GM19240 (cell line): ENCODE results near the gene ZC2HC1C.
"Not testable (repeated sequence)": the region's sequence is repeated elsewhere in the genome, so short reads cannot be mapped to it uniquely, and the experiment has no call there.

Source experiments
- DNase-seq: peaks from one replicate; pipeline ENCODE4 v3.0.0; 2011; ENCODE audit warnings: low spot score; ENCODE audit not compliant: insufficient read length

ZC2HC1C gene

DNA sequence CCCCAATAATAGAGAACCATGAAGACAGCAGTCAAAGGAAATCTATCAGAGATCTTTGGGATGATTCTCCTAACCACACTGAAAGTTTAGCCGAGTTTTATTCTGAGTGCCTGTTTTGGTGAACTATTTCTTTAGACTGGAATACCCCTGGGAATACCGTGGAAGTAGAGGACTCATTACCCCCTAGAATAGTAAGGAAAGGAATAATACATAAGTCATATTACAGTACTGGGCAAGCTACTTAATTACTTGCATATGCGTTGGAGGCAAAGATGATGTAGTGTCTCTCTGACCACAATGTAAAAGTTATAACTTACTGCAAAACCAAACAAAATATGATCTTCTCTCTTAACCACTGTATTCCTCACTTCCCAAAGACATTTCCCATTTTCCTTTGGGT is 25.5 kb downstream of the ZC2HC1C start:
- DNase-seq: no peak

GRCh38 chr14:75095690-75096089 is 26.2 kb downstream of the ZC2HC1C start:
- DNase-seq: no peak

DNA sequence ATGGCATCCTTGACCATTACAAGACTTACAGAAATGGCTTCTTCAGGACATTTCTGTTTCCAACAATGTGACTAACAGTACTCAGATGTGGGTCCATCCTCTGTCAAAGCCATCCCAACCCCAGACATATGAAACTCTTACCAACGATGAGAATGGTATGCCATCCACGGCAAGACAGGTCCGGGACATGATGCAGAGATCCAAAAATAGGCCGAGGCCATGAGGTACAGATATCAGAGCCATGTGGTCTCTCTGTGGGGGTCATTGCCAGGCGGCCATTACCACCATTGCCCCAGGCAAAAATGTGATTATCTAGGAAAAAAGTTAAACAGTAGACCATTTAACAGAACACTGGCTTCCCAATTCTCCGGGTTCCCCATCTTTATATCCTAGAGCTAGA is 27.5 kb downstream of the ZC2HC1C start:
- DNase-seq: no peak

GRCh38 chr14:75098212-75098611 is 28.8 kb downstream of the ZC2HC1C start:
- no peak for DNase-seq

- no peak for DNase-seq
Measured at GRCh38 chr14:75098682-75099081, 29.2 kb downstream of the ZC2HC1C start.

DNA sequence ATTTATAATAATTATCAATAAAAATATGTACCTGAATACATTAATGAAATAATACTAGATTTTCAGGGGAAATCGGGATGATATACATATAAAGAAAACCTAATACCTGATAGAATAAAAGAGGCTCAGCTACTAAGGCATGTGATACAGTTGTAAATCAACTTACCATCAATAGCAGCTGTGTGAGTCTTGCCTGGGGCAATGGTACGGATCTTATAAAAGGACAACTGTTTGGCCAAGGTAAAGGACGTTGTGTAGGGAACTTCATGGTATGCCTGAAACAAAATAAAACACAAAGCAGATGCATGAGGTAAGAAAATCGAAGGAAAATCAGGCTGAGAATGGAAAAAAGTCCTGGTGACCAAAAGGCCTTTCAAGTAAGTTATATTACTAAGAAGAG is 32.0 kb downstream of the ZC2HC1C start:
- DNase-seq: no peak

DNA sequence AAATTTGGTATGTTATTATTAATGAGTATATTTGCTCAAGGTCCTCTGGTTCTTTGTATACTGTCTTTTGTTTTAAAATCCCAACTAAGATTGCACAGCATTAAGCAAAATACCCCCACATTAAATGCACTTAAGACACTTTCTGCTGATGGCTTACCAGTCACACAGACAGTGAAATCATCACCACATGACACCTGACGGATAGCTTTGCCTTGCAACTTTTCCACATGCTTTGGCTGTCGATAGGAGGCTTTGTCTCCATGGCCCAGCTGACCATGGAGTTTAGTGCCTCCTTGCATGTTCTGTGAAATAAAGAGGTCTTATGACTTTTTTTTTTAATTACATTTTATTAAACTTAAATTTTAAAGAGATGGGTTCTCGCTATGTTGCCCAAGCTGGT is 37.7 kb downstream of the ZC2HC1C start:
- no peak for DNase-seq

DNA sequence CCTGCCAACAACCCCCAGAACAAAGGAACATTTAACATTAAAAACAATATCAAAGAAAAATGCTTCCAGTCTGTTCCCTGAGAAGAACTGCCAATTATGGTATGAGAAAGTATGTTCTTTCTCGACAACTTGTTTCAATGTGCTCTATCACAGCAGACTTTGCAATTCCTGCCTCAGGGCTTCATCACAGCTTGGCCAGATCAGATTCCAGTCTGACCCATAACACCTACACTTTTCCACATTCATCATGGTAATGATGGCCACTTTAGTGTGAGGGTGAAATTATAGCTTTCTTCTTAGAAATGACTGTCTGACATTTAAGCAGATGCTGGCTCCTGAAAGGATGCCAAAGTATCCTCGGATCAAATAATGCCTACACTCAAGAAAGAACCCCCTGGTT is 40.4 kb downstream of the ZC2HC1C start:
- DNase-seq: no peak

GRCh38 chr14:75113932-75114539 is 44.6 kb downstream of the ZC2HC1C start:
- DNase-seq: no peak

DNA sequence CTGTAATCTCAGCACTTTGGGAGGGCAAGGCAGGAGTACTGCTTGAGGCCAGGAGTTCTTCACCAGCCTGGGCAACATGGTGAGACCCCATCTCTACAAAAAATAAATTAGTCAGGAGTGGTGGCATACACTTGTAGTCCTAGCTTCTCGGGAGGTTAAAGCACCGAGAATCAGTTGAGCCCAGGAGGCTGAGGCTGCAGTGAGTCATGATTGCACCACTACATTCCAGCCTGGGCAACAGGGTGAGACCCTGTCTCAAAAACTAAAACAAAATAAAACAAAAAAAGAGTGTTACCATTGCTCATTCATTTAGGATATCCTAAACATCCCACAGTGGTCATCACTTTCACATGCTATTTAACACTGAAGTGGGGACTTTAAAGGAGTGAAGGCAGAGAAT is 49.6 kb downstream of the ZC2HC1C start:
- DNase-seq: no peak

GRCh38 chr14:75120541-75121291 is 51.3 kb downstream of the ZC2HC1C start:
- no peak for DNase-seq

GRCh38 chr14:75121552-75121951 is 52.1 kb downstream of the ZC2HC1C start:
- DNase-seq: no peak

DNA sequence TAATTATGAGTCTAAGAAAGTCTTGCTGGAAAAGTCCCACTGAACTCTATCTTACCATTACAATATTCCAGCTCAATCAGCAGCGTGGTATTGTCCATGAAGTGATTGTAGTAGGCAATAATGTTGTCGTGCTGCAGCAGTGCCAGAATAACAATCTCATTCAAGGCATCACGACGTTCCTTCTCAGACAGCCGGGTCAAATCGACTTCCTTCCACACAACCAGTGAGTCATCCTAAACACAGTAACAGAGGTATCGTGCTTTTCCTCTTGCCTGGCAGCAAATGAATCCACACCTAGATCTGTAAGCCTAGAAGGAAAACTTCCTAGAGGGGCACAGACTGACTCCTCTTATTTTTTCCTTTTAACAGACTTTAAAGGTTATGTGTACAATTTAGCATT is 54.5 kb downstream of the ZC2HC1C start:
- DNase-seq: no peak

DNA sequence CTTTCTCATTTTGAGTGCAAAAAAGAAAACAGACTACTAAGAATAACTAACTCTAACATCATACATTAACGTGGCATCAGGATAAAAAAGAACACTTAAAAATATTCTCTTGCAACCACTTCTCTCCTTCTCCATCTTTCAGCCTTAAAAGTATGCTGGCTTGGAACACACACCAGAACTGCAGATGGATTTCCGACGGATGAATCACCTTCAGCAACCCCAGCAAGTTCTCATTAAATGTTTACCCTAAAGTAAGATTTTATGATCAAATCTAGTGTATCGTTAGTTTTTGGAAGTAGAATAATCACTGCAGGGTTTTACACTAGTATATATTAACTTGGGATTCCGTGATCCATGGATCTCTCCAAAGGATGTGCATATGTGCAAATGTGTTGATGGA is 56.2 kb downstream of the ZC2HC1C start:
- no peak for DNase-seq

- no peak for DNase-seq
Measured at GRCh38 chr14:75126121-75126544, 56.7 kb downstream of the ZC2HC1C start.

DNA sequence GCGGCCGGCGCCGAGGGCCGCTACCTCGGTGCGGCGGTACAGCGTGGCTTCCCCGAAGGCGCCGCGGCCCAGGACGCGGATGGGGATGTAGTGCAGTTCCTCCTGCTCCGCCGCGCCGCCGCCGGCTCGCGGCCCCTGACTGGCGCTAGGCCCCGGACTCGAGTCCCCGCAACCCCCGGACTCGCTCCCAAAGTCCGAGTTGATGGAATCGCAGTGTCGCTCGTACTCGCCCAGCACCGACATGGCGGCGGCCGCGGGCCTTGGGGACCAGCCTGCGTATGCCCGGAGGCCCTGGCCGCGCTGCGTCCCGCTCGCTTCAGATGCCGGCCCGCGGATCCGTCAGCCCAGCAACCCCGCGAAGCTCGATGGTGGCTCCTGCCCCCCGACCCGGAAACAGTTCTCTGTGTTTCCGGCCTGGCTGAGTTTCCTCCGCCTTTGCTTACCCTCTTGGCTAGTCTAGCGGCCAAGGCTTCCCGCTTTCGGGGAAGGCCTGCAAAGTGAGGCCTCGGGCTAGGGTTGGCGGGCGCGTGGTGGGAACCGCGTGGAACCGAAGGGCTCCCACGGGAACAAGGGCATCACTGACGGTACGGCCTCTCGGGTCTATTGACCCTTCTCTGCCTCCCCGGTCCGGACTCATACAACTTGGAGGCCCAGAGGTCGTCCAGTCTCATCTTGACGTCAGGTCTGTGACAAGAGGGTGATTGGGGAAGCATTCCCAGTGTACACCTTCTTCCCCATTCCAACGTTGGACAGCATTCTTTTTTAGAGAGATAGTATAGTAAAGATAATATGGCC is 57.4 kb downstream of the ZC2HC1C start, which contains the start of gene NEK9:
Gene NEK9 (minus strand): TSS at position 370 of the 795 bp plus-strand sequence. CDS start 127 bp downstream, at position 243.
- DNase-seq: peak; percentile 82

DNA sequence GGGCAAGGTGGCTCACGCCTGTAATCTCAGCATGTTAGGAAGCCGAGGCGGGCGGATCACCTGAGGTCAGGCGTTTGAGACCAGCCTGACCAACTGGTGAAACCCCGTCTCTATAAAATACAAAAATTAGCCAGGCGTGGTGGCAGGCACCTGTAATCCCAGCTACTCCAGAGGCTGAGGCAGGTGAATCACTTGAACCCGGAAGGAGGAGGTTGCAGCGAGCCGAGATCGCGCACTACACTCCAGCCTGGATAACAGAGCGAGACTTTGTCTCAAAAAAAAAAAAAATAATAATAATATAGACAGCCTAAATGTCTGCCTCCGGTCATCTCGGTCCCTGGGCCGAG is 58.0 kb downstream of the ZC2HC1C start:
- DNase-seq: not testable (repeated sequence)

GRCh38 chr14:75127903-75128595 is 58.6 kb downstream of the ZC2HC1C start:
- DNase-seq: no peak

DNA sequence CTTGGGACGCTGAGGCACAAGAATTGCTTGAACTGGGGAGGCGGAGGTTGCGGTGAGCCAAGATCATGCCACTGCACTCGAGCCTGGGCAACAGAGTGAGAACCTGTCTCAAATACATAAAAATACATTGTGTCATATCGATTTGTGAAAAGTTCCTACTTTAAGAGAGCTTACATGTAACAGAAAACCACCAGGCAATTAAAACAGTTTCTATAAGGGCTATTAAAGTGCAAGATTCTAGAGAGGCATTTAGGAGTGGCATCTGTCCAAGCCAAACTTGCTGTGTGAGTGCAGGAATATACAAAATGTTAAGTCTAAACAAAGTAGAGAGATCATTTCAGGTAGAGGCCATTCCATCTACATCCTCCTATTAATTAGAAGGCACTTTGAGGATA is 59.2 kb downstream of the ZC2HC1C start:
- no peak for DNase-seq
